M059J (cell line): ENCODE measurements around the gene ZNF264. TPM values are rescaled to one million over a fixed set of nuclear protein-coding genes. Genes with fewer than 3 reads are reported as not detected.
"Not testable (repeated sequence)": the region's sequence is repeated elsewhere in the genome, so short reads cannot be mapped to it uniquely, and the experiment has no call there.

Source experiments
- DNase-seq: peaks from one replicate; pipeline ENCODE4 v3.0.0-alpha.2; 2012; ENCODE audit warnings: low read depth
- total RNA-seq: library from RNA; depleted of rRNA; stranded (reverse); fragments of >200 nt; shearing (Covaris generic); gene quantifications from 2 replicates; pipeline ENCODE4 v1.2.3, GENCODE V29; 2014; rRNA removed

The ZNF264 gene
- 12.3 and 31.1 TPM in 2 replicates for total RNA-seq

GRCh38 chr19:57191141-57192076, at the start of gene ZNF264:
Gene ZNF264, plus strand, starts transcription at chr19:57191500. Its CDS starts 414 bp downstream, at chr19:57191914.
- DNase-seq, result peak; percentile 85

GRCh38 chr19:57141699-57142098, 49.6 kb upstream of the ZNF264 start:
- DNase-seq, result no peak

- no peak for DNase-seq
Observed at GRCh38 chr19:57152921-57153320, 38.4 kb upstream of the ZNF264 start.

DNA sequence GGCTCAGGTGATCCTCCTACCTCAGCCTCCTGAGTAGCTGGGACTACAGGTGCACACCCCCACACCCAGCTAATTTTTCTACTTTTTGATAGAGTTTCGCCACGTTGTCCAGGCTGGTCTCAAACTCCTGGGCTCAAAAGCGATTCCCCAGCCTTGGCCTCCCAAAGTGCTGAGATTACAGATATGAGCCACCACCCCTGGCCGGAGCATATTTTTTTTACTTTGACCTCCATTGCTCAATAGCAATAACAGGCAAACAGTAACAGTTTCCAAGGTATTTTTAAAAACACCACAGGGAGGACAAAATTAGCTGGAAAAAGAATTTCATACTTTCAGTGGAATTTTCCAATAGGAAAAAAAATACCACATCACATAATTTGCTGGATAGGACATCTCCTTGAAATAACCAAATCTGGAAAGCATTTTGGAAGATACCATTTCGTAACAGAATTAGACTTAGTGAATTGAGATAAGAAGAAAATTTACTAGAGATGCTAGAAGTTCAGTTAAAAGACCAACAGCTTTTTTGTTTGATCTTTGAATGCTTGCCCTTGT, 29.2 kb upstream of the ZNF264 start:
- no peak for DNase-seq

DNA sequence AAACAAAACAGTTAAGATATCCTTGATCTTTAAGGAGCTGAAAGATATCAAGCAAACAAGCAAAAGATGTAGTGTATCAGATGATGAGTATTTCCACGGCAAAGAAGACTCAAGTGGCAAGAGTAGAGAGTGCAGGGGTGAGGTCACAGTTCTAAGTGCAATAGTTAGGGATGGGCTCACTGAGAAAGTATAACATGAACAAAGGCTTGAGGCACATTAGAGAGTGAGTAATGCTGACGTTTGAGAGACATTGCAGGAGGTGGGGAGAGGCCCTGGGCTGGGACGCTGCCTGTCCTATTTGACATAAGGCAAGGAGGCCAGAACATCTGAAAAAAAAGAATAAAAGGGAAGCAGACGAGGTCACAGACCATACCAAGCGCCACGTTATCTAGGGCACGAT, 25.5 kb upstream of the ZNF264 start:
- DNase-seq, result peak; percentile 45

DNA sequence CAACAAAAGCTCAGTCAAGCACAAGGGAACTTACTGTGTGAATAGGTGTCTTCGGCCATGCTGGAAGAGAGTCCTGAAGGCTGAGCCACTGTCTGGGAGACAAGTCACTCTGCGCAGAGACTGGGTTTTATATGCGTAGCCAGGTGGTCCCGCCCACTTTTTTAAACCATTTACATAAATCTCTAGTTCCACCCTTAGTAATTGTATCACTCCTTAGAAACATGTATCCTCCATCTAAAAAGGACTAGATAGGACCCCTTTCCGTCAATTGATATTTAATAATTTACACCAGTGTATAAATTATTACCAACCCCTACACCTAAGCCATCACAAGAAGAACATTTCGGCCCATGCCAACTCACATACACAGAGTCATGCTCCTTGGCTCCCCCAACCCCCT, 23.9 kb upstream of the ZNF264 start, which contains the start of gene DUXA:
Gene DUXA, minus strand, starts transcription at position 101 of the 400 bp plus-strand sequence. Its CDS starts 42 bp downstream, at position 59.
- no peak for DNase-seq

DNA sequence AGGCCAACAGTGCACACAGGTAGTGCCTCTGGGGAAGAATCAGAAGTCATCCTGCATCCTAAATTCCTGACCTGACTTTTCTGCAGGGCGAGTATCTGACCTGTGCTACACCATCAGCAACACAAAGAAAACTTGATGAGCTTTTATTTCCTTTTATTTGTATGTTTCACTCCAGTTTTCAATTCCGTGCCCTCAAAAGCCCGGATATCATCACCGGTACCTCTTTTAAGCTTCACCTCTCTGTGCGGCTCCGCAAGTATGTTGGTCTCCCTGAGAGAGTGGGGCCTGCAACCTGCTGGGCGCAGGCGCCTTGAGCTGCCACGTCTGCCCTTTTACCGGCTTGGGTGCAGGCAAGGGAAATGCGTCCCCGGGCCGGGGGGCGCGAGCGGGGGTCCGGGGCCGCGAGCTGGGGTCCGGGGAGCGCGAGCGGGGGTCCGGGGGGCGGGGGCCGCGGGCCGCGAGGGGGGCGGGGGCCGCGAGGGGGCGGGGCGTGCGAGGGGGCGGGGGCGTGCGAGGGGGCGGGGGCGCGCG, 19.7 kb upstream of the ZNF264 start:
- peak; percentile 55 for DNase-seq

- no peak for DNase-seq
Observed at GRCh38 chr19:57190301-57190700, 999 bp upstream of the ZNF264 start.

DNA sequence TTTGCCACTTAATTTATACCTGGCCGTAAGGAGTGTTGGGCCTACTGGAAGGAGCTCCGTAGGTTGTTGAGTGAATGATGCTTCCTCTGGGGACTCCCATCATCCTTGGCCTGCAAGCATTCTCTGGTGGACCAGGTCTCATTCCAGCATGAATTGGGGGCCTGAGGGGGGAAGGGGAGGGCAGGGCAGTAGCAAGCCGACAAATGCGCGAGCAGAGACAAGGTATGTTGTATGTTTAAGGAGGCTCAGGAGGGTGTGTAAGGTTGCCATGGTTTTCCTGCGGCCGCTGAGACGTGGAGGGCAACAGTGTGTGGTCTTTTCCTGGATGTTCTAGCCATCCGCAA, 749 bp downstream of the ZNF264 start:
- peak; percentile 11 for DNase-seq

DNA sequence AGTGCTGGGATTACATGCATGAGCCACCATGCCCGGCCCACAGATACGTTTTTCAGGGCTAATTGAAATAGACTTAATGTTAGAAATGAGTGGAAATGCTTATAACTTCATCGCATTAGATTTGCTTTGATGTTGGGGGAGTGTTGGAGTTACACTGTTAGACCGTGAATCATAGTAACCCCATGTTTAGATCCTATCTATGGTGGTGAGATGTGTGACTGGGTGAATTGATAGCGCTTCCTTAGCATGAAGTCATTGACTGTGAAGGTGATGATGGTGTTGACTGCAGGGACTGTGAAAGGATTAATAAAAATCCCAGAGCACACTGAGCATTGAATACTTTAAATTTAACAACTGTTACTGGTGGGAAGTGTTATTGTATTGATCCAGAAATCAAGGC, 1.7 kb downstream of the ZNF264 start:
- DNase-seq, result no peak

DNA sequence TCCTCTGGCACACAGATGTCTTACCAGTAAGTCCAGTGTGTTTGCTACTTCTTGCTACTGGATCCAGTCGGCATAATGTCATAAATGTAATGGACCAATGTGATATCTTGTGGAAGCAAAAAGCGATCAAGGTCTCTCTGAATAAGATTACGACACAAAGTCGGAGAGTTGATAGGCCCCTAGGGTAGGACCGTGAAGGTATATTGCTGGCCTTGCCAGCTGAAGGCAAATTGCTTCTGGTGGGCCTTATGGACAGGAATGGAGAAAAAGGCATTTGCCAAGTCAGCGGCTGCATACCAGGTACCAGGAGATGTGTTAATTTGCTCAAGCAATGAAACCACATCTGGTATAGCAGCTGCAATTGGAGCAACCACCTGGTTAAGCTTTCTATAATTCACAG, 6.6 kb downstream of the ZNF264 start:
- not testable (repeated sequence) for DNase-seq

- no peak for DNase-seq
Observed at GRCh38 chr19:57202160-57202559, 10.9 kb downstream of the ZNF264 start.

- peak; percentile 3 for DNase-seq
Observed at GRCh38 chr19:57210381-57210780, 19.1 kb downstream of the ZNF264 start.

DNA sequence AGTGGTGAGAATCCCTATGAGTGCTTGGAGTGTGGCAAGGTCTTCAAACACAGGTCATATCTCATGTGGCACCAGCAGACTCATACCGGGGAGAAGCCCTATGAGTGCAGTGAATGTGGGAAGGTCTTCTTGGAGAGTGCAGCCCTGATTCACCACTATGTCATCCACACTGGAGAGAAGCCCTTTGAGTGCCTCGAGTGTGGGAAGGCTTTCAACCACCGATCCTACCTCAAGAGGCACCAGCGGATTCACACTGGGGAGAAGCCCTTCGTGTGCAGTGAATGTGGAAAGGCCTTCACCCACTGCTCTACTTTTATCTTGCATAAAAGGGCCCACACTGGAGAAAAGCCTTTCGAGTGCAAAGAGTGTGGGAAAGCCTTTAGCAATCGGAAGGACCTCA, 20.8 kb downstream of the ZNF264 start:
- DNase-seq, result peak; percentile 22

DNA sequence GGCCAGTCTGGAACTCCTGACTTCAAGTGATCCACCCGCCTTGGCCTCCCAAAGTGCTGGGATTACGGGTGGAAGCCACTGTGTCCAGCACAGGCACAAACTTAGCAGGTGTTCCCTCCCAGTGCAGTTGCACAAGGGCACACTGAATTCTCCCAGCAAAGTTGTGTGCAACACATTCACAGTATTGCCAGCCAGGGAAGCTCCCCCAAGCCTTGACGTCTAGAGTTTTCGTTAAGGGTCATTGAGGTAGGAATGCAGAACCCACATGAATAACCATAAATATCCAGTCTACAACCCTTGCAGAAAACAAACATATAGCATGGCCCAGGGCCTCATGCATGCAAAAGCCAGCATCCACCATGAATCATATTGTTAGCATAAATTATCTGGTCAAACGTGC, 36.2 kb downstream of the ZNF264 start:
- no peak for DNase-seq

DNA sequence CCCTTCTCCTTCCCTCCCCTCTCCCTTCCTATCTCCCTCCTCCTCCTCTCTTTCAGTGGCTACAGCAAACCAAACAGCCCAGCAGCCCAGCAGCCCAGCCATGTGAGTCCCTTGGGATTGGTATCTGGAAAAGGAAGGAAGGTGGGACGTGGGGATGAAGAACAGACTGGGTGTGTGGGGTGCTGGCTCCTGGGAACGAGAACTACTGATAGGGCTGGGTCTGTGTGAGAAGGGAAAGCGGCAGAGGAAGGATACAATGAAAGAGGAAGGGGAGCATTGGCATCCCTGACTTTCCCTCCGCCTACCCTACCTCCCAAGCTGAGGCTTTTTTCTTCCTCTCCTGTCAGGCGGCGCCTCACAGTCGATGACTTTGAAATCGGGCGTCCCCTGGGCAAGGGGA, 40.4 kb downstream of the ZNF264 start:
- no peak for DNase-seq

DNA sequence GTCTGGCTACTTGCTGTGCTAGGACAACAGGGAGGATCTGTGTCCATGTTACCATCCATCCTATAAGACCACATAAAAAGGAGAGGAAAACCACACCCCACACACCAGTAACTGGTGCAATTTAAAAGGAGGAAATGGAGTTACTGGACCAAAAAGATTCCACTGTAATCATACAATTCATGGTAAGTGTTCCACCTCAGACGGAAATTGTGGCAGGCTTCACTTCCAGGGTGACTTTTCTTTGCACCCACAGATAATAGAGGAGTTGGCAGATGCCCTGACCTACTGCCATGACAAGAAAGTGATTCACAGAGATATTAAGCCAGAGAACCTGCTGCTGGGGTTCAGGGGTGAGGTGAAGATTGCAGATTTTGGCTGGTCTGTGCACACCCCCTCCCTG, 41.9 kb downstream of the ZNF264 start:
- no peak for DNase-seq

- DNase-seq, result no peak
Observed at GRCh38 chr19:57239982-57240310, 48.6 kb downstream of the ZNF264 start.

DNA sequence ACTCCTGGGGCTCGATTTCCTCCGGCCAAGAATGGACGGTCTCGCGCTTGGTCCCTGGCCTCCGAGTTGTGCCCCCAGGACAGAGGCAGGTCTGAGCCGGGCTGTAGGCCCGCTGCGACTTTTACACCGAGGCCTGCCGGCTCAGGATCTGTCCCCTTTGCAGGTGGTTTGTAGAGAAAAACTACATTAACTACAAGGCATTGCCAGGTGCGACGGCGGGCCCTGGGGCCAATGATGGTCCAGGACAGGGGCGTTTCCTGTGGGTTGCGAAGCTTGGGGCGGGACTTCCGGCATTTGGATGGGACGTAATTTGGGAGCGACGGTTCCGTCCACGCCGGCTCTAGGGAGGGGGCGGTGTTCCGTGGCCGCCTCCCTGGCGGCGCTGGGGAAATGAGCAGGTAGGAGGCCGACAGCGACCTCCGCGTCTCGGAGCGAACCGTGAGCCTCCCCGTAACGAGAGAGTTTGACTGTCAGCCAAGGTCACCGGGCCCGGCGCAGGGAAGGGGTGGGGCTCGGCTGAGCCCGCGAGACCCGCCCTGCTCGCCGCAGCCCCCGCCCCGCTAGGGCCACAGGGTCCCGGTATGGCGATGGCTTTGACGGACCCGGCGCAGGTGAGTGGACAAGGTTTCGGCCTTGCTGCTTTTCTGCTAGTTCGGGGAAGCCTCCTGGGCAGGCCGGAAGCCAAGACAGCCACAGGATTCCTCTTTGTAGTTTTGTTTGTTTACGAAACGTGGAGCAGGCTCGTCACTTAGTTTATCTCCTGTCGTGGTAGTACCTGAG, 49.2 kb downstream of the ZNF264 start, which contains the start of gene ZNF805:
Gene ZNF805, plus strand, starts transcription at position 322 of the 780 bp plus-strand sequence. Its CDS starts 260 bp downstream, at position 582.
- peak; percentile 93 for DNase-seq

DNA sequence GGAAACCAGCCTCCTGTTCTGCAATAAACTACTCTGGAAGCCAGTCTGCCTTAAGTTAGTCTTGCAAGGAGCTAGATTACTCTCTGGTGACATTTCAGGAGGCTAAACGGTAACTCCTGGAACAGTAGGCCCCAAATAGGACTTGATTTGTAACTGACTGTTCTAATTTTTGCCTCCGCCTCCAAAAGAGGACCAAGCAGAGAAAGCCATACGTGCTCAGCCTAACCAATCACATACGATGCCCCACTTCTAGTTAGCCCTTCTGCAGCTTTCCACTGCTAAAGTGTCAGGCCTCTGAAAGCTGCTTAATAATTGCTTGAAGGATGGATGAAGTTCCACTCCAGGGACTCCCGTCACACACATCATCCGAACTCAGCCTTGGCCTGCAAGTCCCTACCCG, 49.9 kb downstream of the ZNF264 start:
- DNase-seq, result peak; percentile 6

GRCh38 chr19:57242821-57243220, 51.5 kb downstream of the ZNF264 start:
- no peak for DNase-seq

DNA sequence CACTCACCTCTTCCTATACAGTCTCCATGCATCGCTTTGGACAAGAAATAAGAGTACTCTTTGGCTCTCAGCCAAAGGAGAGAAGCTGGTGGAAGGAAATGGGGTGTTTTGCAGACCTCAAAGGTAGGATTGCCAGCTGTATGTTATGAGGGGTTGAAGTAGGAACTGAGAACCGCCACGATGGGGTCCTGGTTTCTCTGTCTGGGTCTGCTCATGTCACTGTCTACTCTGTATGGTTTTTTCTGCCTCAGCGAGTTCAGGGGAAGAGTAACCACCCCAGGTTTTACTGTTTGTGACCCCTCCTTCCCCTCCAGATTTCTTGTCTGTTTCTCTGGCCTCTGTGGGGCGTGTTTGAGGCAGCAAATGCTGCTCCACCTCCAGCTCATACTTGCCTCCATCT, 53.2 kb downstream of the ZNF264 start:
- no peak for DNase-seq
